GM18867 (cell line): Measurements from ENCODE around the gene RSBN1L.
"Not testable (repeated sequence)": the region's sequence is repeated elsewhere in the genome, so short reads cannot be mapped to it uniquely, and the experiment has no call there.

Experiments
- ATAC-seq: cut with Tn5 transposase; IDR thresholded peaks from one replicate; pipeline ENCODE4 v1.9.1; 2021; ENCODE audit warnings: mild to moderate bottlenecking, moderate library complexity; ENCODE audit not compliant: unreplicated experiment

RSBN1L gene

GRCh38 chr7:77696057-77696642, at the start of gene RSBN1L:
TSS of gene RSBN1L (plus strand) at chr7:77696459. CDS start at chr7:77696470, 11 bp downstream.
- ATAC-seq, result peak; percentile 93

GRCh38 chr7:77648742-77649338, 47.4 kb upstream of the RSBN1L start:
- no peak for ATAC-seq

GRCh38 chr7:77649716-77650349, 46.4 kb upstream of the RSBN1L start:
- ATAC-seq, result no peak

- ATAC-seq, result no peak
These were observed 44.6 kb upstream of the RSBN1L start for GRCh38 chr7:77651575-77652162.

- not testable (repeated sequence) for ATAC-seq
These were observed 43.4 kb upstream of the RSBN1L start for GRCh38 chr7:77652826-77653225.

GRCh38 chr7:77653572-77653971, 42.7 kb upstream of the RSBN1L start:
- ATAC-seq, result no peak

- ATAC-seq, result no peak
These were observed 40.9 kb upstream of the RSBN1L start for GRCh38 chr7:77655356-77655755.

- ATAC-seq, result no peak
These were observed 40.3 kb upstream of the RSBN1L start for GRCh38 chr7:77655836-77656455.

GRCh38 chr7:77657427-77658224, 38.6 kb upstream of the RSBN1L start:
- no peak for ATAC-seq

GRCh38 chr7:77658928-77659327, 37.3 kb upstream of the RSBN1L start:
- no peak for ATAC-seq

GRCh38 chr7:77661816-77662215, 34.4 kb upstream of the RSBN1L start:
- ATAC-seq, result no peak

- no peak for ATAC-seq
These were observed 33.4 kb upstream of the RSBN1L start for GRCh38 chr7:77662869-77663268.

- no peak for ATAC-seq
These were observed 31.5 kb upstream of the RSBN1L start for GRCh38 chr7:77664715-77665114.

- no peak for ATAC-seq
These were observed 31.1 kb upstream of the RSBN1L start for GRCh38 chr7:77665161-77665560.

GRCh38 chr7:77667459-77668086, 28.7 kb upstream of the RSBN1L start:
- ATAC-seq, result no peak

- peak; percentile 78 for ATAC-seq
These were observed 21.4 kb upstream of the RSBN1L start for GRCh38 chr7:77674878-77675277.

- no peak for ATAC-seq
These were observed 16.7 kb upstream of the RSBN1L start for GRCh38 chr7:77679608-77680007.

GRCh38 chr7:77680266-77680665, 16.0 kb upstream of the RSBN1L start:
- no peak for ATAC-seq

GRCh38 chr7:77684030-77684429, 12.2 kb upstream of the RSBN1L start:
- no peak for ATAC-seq

- ATAC-seq, result no peak
These were observed 11.0 kb upstream of the RSBN1L start for GRCh38 chr7:77685233-77685632.
